C1 segment of cervical spinal cord (tissue), 14 donors: Measurements from ENCODE around the gene PEX3.
A peak's percentile ranks its signal among the peaks of the same experiment; 100 is the strongest.
"Not testable (repeated sequence)": the region's sequence is repeated elsewhere in the genome, so short reads cannot be mapped to it uniquely, and the experiment has no call there.

ENCODE experiments used
- DNase-seq, 14 donors: peaks; one replicate each; lab custom pipeline; 2025; lab: John Stamatoyannopoulos, UW

The PEX3 gene

DNA sequence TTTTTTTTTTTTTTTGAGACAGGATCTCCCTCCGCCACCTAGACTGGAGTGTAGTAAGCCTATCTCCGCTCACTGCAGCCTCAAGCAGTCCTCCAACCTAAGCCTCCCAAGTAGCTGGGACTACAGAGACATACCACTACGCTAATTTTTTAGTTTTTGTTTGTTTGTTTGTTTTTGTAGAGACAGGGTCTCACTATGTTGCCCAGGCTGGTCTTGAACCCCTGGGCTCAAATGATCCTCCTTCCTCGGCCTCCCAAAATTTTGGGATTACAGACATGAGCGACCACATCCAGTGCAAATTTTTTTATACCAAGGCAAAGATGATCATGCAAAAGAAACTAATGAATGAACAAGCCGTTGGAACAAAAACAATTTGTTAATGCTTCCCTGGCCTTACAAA, 55.6 kb downstream of the PEX3 start:
- no peak for DNase-seq

DNA sequence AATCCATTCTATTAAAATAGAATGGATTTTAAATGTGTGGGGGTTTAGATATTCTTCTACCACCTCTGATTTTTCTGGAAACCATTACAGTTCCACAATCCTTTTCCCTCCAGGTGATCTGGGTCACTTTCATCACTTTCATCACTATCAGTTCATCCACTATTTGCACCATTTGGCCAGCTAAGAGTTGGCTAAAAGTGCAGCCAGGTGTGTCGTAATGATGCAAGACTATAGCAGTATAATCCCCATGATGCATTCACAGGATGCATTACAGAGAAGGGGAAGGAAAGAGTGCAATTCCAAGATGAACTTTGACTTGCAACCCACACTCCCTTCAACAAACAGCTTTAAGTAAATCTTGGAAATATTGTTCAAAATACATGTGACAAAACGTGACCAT, 56.0 kb downstream of the PEX3 start:
- no peak for DNase-seq

DNA sequence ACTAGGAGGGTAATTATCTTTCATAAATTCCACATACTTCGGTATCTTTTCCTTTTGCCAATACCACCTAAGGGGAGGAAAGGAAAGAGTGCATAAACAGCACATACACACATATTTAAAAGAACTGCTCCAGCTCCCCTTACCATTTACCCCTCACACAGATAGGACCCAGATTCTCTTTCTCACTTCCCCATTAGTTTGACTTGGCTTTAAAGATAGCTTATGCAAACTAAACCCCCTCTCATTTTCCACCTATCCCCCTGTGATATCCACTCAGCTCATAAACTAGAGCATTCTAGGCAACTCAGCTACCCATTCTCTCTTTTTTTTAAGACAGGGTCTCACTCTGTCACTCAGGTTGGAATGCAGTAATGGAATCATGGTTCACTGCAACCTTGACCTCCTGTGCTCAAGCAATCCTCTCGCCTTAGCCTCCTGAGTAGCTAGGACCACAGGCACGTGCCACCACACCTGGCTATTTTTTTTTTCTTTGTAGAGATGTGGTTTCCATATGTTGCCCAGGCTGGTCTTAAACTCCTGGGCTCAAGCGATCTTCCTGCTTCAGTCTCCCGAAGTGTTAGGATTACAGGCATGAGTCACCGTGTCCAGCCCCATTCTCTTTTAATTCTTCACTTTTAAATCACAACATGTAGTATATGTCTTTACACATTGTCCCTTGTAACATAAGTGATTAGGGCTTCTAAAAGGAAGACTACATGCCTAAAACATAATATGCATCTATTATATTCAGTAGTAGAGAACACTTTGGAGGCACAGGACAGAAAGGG, 56.9 kb downstream of the PEX3 start:
- DNase-seq = no peak

DNA sequence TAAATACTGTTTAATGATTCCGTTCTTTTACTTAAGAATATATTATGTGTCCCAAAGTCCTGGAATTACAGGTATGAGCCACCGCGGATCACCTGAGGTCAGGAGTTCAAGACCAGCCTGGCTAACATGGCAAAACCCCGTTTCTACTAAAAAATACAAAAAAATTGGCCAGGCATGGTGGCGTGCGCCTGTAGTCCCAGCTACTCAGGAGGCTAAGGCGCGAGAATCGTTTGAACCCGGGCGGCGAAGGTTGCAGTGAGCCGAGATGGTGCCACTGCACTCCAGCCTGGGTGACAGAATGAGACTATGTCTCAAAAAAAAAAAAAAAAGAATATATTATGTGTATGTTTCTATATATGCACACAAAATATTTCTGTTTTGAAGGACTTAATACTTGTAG, 59.7 kb downstream of the PEX3 start:
- not testable (repeated sequence) for DNase-seq

DNA sequence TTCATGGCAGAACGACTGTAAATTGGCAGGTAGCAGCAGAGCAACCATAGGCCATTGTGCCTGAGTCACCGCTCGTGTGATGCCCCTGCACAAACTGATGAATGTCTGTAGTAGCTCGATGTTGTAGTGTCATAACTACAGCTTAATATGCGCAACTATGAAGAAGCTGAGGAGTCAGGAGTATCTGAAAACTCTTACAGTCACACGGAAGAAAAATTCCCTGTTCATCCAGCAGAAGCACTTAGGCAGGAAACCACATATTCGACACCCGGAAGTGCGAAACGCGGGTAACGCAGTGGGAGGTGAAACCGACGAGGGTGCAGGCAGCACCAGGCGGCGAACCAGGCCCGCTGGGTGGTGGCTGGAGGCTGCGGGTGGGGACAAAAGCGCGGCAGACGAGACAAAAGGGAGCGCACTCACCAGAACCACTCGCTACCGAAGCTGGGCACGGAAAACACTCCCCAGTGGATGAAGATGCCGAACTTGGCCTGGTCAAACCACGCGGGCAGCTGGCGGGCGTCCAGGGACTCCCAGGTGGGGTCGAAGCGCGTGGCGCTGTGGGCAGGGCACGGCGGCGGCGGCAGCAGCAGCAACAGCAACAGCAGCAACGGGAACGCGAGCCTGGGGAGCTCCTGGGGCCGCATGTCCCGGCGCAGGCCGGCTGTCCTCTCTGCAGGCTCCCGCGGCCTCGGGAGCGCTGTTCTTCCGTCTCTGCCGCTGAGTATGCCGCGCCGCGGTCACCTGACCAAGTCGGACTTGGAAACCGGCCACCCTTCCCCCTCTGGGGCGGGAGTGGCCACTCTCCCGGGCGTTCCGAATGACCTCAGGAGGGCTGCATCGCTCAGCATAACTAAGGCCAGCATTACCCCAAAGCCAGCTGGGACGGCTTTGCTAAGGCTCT, 60.6 kb downstream of the PEX3 start, which contains the start of gene FUCA2:
FUCA2 (minus strand) TSS at position 730 of the 901 bp plus-strand sequence; CDS start at position 644, 86 bp downstream.
- peak; percentile 17 to 88 (median 81) for DNase-seq

DNA sequence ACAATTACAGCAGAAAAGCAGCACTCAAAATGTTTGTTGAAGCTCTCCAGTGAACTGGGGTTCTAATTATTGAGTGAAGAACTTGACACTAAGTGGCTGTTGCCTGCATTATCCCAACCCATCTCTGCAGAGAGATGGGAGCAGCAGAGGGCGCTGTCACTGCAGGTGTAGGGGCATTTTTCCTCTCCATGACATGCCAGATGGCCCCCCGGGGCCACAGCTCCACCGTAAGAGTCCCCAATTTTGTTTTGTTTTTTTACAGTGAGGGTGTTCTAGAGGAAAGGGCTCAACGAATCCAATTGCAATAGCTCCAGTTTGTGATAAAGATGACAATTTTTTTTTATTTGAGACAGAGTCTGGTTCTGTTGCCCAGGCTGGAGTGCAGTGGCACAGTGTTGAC, 62.8 kb downstream of the PEX3 start:
- no peak for DNase-seq

DNA sequence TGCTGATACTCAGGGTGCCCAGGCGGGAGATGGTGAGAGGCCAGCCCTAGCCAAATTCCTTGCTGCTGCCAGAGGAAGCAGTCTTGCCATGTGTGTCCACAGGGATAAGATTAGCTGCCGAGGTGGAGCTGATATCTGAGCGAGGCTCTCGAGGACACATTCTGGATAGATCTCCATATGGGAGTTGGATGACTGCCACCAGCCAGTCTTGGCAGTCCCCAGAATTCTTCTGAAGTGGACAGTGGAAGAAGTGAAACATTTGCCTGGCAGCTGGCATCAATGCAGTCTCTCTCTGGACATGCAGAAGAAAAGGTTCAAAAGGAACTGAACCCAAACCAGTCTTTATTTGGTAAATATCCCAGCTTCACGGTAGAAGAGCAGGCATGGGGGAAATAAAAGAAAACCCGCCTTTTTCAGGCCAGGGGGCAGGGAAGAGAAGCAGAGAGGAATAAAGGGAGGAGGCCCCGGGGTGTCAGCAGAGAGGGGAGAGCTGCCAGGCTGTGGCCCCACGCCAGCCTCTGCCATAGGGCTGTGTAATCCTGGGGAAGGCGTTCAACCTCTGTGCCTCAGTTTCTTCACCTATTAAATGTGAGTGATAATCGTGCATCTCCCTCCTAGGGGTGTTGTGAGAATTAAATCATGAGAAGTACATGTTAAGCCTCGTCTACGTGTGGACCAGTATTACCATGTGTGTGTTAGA, 64.6 kb downstream of the PEX3 start:
- DNase-seq = peak in 7 of 14 donors; percentile 7 to 68 (median 38)

DNA sequence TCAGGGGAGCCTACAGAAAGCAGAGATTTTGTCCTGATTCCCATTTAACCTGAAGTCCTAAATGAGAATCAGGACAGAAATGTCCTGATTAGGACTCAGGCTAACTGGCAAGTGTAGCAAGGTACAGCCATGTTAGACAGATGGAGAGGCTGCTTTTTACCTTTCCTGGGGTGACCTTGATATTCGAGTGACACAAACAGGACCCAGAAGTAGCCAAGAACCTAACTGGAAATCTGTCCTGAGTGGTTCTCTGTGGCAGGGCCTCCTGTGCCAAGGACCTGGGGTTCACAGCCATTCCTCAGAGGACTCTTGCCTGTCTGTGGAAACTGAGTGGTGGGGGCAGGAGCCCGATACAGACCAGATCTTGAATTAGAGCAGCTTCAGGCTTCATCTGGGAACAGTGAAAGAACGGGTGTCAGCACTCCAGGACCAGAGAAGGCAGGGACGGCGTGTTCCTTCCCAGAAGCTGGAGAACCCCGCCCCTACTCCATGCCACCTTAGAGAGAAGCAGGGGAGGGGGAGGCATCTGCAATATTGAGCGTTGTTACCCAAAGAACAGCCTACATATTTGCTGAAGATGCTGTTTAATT, 65.3 kb downstream of the PEX3 start:
- DNase-seq = peak in 2 of 14 donors; percentile 6 to 35

DNA sequence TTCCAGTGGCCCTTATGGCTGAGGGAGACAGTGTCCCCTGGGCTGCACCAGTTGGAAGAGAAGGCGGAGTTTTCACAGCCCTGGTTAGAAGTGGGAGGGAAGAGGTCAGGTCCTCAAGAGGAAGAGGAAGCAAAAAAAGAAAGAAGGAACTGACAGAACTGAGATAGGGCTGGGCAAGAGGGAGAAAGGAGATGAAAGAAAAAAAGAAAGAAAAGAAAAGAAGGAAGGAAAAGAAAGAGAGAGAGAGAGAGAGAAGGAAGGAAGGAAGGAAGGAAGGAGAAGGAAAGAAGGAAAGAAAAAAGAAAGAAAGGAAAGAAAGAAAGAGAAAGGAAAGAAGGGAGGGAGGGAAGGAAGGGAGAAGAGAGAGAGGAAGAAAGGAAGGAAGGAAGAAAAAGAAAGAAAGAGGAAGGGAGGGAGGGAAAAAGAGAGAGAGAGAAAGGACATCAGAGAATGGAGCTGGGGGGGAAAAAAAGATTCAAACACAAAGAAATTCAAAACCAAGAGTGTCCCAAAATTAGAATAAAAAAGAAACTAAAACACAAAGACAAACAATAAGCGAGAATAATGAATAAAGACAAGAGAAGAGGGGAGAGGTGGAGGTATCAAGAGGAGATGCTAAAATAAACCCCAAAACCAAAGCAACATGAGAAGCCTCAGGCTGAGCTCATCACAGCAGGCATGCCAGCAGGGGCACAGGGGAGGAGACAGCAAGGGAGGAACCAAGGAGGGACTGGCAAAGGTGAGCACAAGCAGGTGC, 66.3 kb downstream of the PEX3 start:
- no peak for DNase-seq

DNA sequence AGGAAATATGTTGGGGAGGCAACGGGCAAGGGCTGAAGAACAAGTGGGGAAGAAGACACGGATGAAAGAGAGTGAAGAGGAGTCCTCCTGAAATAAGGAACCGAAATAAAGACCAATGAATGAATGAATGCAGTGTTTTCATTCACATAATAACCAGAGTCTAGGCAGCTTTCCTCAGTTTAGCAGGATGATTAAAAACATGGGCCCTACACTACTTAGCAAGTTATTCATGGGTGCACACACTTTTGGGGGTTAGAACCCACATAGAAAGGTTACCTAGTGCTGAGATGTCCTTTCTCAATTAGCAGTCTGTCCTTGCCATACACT, 66.8 kb downstream of the PEX3 start:
- DNase-seq = no peak

DNA sequence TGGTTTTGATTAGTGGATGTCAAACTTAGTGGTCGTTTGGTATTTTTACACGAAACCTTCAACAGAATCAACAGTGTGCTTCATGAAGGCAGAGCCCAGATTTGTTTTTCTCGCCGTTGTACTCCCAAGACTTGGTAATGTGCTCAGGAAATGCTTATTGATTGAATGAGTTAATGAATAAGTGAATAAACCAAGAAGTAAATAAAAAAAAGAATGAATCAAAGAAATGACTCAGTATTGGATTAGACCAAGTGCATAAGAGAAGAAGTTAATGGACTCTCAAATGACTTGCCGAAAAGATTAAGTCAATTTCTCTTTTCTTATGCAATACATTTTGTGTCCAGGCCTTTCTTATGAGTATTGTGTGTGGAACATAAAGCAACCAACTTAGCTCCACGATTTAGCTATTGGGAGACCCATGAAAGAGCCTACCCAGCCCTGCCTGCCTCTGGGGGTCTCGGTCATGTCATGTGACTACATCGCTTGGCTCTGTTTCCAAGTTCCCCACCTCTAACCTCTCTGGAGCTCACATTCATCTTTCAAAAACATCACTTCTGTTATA, 71.5 kb downstream of the PEX3 start:
- DNase-seq = no peak

DNA sequence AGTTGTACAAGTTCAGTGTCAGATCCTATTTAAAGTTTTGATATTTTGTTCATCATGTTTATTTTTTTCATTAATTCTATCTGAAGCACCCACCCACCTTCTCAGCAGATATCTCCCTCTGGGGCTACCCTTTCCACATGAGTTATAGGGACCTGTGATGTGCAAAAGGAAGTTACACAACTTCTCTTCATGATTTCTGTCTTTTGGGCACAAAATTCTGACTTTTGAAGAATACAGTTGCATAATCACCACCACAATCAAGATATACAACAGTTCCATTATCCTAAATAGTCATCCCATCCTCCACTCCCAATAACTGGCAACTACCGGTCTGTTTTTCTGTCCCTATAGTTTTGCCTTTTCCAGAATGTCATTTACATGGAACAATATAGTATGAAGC, 74.8 kb downstream of the PEX3 start:
- DNase-seq = no peak

DNA sequence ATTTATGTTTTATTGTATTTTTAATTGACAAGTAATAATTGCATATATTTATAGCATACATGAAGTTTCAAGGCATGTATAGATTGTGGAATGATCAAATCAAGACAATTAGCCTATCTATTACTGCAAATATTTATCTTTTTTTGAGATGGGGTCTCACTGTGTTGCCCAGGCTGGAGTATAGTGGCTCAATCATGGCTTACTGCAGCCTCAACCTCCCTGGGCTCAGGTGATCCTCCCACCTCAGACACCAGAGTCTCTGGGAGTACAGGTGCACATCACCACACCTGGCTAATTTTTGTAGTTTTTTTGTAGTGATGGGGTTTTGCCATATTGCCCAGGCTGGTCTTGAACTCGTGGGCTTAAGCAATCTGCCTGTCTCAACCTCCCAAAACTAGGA, 77.1 kb downstream of the PEX3 start:
- DNase-seq = no peak

DNA sequence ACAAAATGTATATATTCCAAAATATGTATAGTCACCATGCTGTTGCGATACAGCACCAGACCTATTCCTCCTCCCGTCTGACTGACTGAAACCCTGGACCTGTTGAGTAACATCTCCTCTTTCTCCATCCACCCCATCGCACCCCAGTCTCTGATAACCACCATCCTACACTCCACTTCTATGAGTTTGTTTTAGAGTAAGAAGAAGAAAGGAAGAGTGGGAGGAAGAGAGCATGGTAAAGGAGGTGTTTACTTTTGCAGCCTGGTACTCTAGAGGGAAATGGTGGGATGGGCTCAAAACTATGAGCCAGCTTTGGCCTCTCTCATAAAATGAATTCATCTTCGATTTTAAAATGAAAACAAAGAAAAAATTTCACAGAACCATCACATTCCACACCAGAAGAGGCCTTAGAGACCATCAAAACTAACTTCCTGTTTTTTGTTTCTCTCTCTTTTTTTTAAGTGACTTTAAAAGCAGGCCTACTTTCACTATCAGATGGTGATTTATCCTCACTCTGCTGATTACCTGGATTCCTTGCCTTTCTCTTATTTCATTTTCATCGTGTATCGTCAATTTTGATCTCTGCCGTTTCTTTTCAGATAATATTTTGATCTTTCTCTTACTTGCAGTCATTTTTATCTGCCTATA, 77.7 kb downstream of the PEX3 start:
- DNase-seq = no peak

DNA sequence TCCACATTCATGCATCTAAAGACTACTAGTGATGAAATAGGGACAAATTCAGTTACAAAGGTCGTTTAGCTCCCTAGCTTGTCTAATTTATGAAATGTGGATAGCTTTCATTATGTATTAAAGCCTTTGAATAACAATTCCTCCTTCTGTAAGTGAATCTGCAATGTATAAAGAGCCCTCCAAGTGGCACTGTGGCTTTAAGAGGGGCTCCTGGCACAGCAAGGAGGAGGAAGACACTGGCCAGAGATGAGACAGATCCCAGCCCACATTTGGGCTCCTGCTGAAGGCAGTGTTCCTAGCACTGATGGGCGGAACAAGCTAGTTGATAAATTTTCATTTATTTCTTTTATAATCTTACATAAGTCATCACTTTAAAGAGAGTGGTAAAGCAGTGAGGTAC, 78.5 kb downstream of the PEX3 start:
- DNase-seq = no peak

DNA sequence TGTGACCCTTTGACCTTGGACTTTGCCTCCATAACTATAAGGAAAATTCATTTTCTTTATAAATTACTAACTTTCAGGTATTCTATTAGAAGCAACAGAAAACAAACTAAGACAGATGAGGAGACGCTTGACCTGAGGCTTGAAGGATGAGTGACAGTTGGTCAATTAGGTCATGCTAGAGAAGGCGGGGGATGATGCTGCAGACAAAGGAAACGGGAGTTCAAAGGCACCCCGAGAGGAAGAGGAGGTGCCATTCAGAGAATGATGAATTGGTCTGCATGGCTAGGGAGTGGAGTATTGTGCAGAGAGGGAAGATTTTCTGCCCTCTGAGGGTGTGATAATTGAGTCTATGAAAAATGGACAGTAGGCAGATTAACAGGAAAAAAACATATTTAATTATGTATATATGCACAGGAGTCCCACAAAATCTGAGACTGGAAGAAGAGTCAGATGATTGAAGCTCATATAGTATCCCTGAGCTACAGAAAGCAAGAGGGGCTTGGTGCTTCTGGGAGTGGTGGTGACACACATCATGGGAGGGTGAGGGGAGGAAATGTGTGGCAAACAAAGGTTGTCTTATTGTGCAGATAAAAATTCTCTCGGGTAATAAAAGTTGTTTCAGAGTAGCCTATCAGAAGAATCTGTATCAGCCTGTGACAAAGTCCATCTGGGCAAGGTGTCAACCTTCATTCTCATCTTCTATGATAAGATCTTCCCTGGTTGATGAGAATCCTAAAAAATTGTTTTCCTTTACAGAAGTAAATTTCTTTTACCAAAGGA, 81.3 kb downstream of the PEX3 start:
- DNase-seq = no peak

DNA sequence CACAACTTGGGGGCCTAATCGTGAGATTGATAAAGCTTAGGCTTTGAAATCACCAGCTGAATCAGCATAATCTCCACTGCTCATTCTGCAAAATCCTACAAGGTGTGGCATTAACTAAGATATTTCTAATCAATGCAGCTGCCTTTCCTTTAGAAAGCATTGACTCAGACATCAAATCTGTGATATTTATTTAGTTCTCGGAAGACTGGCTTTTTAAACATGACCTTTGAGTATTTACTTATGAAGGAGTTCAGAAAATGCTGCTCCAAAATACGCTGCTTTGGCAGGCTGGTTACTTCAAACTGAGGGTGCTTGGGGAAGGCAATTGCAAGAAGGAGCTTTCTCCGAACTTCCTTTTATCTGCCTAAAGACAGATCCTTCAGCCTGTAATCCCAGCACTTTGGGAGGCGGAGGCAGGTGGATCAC, 84.6 kb downstream of the PEX3 start:
- DNase-seq = no peak

DNA sequence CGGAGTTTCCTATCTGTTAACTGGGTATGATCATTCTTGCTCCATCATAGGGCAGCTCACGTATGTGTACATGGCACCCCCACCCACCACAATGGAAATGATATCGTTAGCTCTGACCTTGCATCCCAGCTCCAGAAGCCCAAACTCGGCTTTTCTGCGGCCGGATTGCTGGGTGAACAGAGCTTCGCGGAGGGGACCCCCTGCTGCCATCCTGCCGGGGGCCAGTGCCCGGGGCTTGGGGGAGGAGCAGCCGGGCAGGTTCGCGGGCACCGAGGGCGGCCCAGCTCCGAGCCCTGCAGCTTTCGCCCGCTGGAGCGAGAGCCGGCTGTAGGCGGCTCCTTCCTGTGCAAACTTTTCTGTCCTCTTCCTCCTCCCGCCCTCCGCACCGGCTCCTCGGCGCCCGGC, 85.9 kb downstream of the PEX3 start:
- DNase-seq = peak in 4 of 14 donors; percentile 7 to 62 (median 27)
